ENCODE results near the gene KIFAP3. TPM values are rescaled to one million over a fixed set of nuclear protein-coding genes. Genes with fewer than 3 reads are reported as not detected.

KIFAP3 gene
- total RNA-seq, 1 experiment from 2014 or later, result 20.0 TPM

- intact Hi-C loops (cut with micrococcal nuclease; ENCODE audit: unreplicated experiment) (no loop called here), in situ Hi-C loops (cut with HindIII; ENCODE audit: low pct_unique_long_range_greater_than_20kb, low sequenced_read_pairs) (no loop called here)
- peaks cover 6% of the 10 kb centered on the region for H3K36me3 ChIP-seq (ENCODE audit: control insufficient read depth, insufficient read depth, low read length)
- TF ChIP-seq CTCF (IDR thresholded peaks at IDR 0.05), result no peak
- TF ChIP-seq, protein P1, sequence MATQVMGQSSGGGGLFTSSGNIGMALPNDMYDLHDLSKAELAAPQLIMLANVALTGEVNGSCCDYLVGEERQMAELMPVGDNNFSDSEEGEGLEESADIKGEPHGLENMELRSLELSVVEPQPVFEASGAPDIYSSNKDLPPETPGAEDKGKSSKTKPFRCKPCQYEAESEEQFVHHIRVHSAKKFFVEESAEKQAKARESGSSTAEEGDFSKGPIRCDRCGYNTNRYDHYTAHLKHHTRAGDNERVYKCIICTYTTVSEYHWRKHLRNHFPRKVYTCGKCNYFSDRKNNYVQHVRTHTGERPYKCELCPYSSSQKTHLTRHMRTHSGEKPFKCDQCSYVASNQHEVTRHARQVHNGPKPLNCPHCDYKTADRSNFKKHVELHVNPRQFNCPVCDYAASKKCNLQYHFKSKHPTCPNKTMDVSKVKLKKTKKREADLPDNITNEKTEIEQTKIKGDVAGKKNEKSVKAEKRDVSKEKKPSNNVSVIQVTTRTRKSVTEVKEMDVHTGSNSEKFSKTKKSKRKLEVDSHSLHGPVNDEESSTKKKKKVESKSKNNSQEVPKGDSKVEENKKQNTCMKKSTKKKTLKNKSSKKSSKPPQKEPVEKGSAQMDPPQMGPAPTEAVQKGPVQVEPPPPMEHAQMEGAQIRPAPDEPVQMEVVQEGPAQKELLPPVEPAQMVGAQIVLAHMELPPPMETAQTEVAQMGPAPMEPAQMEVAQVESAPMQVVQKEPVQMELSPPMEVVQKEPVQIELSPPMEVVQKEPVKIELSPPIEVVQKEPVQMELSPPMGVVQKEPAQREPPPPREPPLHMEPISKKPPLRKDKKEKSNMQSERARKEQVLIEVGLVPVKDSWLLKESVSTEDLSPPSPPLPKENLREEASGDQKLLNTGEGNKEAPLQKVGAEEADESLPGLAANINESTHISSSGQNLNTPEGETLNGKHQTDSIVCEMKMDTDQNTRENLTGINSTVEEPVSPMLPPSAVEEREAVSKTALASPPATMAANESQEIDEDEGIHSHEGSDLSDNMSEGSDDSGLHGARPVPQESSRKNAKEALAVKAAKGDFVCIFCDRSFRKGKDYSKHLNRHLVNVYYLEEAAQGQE (IDR thresholded peaks at IDR 0.05; ENCODE audit: insufficient read depth in 1 of 2, low read depth in 2 of 2, low read length in 1 of 2), result no peak
- no peak for TF ChIP-seq POLR2AphosphoS5 (IDR thresholded peaks at IDR 0.05; ENCODE audit: low read depth, low read length)
- TF ChIP-seq TCF7L2 (IDR thresholded peaks at IDR 0.05; ENCODE audit: low read depth, low read length), result no peak
- TF ChIP-seq SIN3A (IDR thresholded peaks at IDR 0.05; ENCODE audit: borderline replicate concordance, insufficient read depth, low read depth, low read length), result no peak
- H3K4me3 ChIP-seq (ENCODE audit: low read depth in 2 of 2, low read length in 2 of 2), result no peak overlapping the region
- BruUV-seq (replicated peaks), result no TSS peak
- ChIA-PET CTCF (no interaction called here), POLR2A (no interaction called here)
- no peak for DNase-seq (ENCODE audit: low read depth, low spot score)
- no peaks in the 10 kb centered on the region for H3K9me3 ChIP-seq (ENCODE audit: control insufficient read depth, insufficient read depth, low read depth, low read length)
- no peak overlapping the region for H3K27ac ChIP-seq (ENCODE audit: low read length)
- H3K27me3 ChIP-seq (ENCODE audit: control insufficient read depth, insufficient read depth, low read length), result no peaks in the 10 kb centered on the region
- no peaks in the 10 kb centered on the region for H3K4me1 ChIP-seq (ENCODE audit: control insufficient read depth, insufficient read depth, low read length)
- no peak for ATAC-seq
Observed at GRCh38 chr1:169879034-169879840, 195.3 kb downstream of the KIFAP3 start.

- in situ Hi-C loops (cut with HindIII; ENCODE audit: low pct_unique_long_range_greater_than_20kb, low sequenced_read_pairs), result no loop called here
- Histone ChIP-seq H3K27ac (ENCODE audit: low read length) (no peak overlapping the region), H3K36me3 (ENCODE audit: control insufficient read depth, insufficient read depth, low read length) (peaks cover 14% of the 10 kb centered on the region), H3K9me3 (ENCODE audit: control insufficient read depth, insufficient read depth, low read depth, low read length) (no peaks in the 10 kb centered on the region), H3K4me1 (ENCODE audit: control insufficient read depth, insufficient read depth, low read length) (no peaks in the 10 kb centered on the region), H3K27me3 (ENCODE audit: control insufficient read depth, insufficient read depth, low read length) (no peaks in the 10 kb centered on the region), H3K4me3 (ENCODE audit: low read depth in 2 of 2, low read length in 2 of 2) (no peak overlapping the region)
- intact Hi-C loops (cut with micrococcal nuclease; ENCODE audit: unreplicated experiment), result no loop called here
- DNase-seq (ENCODE audit: low read depth, low spot score) (no peak), ATAC-seq (no peak)
- CTCF ChIA-PET, result no interaction called here
- TF ChIP-seq SIN3A (IDR thresholded peaks at IDR 0.05; ENCODE audit: borderline replicate concordance, insufficient read depth, low read depth, low read length) (no peak), POLR2AphosphoS5 (IDR thresholded peaks at IDR 0.05; ENCODE audit: low read depth, low read length) (no peak), CTCF (IDR thresholded peaks at IDR 0.05) (no peak), TCF7L2 (IDR thresholded peaks at IDR 0.05; ENCODE audit: low read depth, low read length) (no peak)
- TF ChIP-seq, protein P1 (IDR thresholded peaks at IDR 0.05; ENCODE audit: insufficient read depth in 1 of 2, low read depth in 2 of 2, low read length in 1 of 2), result no peak
- POLR2A ChIA-PET, result no interaction called here
- no TSS peak for BruUV-seq (replicated peaks)
Observed at GRCh38 chr1:169878498-169878897, 196.0 kb downstream of the KIFAP3 start.
